Fibroblast of skin of left biceps (primary cell): ENCODE data around the gene DLG2.
"Not testable (repeated sequence)": the region's sequence is repeated elsewhere in the genome, so short reads cannot be mapped to it uniquely, and the experiment has no call there.

Experiments used
- DNase-seq, 2 experiments: peaks; one replicate each; pipeline ENCODE4 v3.0.0-alpha.2; 2013; ENCODE audit warnings: low read depth in 2 of 2

Gene DLG2

GRCh38 chr11:85318573-85318972 is 308.6 kb downstream of the DLG2 start:
- no peak for DNase-seq

GRCh38 chr11:85316967-85317366 is 310.2 kb downstream of the DLG2 start:
- no peak for DNase-seq

DNA sequence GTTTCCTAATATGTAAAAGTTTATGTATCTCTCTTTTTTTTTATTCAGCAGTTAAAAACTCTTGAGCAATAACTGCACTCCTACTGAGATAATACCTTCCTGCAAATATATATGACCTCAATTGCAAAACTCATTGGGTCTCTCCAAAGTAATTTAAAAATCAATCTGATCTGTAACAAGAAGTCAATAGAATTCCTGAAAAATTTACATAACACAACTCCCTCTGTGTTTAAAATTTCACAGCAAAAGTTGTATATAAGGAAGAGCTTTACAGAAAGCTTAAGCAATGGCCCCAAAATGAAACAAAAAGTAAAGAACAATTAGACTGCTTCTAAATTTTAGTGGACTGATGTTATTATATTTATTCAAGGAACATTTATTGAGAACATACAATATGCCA is 313.4 kb downstream of the DLG2 start:
- DNase-seq = no peak

GRCh38 chr11:85310479-85310878 is 316.7 kb downstream of the DLG2 start:
- no peak for DNase-seq

- DNase-seq = peak; percentile 32 to 36
Measured at GRCh38 chr11:85307366-85307765, 319.8 kb downstream of the DLG2 start.

DNA sequence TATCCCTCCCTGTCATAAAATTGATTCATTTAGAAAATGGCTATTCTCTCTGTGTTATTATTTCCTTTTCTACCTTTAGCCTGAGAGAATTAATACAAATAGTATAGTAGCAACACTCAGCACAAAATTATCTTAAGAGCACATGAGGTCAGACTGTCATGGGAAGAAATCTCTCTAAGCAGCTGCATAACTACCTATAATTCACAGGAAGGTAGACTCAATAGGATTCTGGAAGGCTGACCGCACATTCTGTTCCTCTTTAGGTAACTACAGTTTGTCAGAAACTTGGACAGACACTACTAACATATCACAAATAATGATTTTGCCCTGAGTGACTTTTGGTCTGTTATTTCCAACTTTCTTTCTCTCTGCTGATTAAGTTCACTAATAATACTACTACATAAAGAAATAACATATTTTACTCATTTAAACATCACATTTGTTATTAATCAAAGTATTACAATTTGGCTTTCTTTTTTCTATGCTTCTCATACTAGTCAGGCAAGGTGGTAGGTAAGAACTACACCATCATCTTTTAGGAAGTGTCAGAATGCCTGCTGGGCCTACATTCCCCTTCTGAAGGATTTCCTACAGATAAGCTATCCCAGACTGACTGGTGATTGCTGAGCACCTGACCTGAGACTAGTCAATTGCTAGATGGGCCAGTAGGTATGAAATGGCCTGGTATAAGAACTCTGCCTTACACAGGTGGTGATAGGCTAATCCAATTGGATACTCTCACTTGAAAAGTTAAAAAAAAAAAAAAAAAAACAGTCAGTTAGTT is 325.1 kb downstream of the DLG2 start:
- DNase-seq = no peak

DNA sequence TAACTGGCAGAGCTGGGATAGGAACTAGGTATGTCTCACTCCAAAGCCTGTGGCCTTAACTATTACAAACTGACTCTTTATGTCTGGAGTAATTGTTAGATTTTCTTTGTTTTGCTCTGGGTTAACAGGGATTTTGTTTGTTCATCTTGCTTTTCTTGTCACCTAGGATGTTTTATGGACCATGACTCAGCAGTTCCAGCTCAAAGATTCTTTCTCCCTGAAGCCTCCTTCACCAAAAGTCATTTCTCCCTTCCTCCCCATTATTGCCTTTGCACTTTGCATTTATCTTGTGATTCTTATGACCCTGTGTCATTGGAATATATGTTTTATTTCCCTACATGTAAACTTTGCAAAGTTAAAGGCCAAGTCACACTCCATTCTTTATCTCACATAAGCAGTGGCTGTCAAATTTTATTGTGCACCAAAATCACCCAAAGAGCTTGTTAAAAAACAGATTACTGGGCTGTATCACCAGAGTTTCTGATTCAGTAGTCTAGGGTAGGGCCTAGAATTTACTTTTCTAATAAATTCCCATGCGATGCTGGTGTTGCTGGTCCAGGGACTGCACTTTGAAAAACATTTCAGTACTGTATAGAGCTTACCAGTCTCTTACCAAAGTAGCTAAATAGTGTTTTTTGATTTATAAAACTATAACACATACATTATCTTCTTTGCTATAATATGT is 327.7 kb downstream of the DLG2 start:
- no peak for DNase-seq

DNA sequence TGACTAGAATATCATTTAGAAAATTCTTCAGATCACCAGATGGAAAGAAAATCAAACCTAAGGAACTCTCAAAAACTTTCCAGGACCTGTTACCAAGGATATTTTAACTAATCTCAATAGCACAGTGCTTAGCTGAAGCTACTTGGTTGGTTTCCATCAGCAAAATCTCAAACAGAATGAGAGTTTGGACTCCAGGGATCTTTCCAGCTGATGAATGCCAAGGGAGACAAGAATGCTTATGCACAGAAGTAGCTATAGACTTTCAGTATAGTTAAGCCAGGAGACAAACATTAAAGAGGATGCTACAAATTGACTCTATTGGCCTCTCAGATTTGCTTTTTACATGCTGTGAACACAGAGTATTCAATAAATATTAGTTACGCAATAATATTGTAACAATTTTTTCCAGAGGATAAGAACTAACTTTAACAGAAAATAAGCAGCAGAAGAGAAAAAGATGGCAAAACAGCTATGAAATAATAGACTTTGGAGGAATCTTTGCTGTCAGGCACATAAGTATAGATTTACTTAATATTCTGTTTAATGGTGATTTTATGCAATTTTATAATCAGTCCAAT is 331.4 kb downstream of the DLG2 start:
- no peak for DNase-seq

DNA sequence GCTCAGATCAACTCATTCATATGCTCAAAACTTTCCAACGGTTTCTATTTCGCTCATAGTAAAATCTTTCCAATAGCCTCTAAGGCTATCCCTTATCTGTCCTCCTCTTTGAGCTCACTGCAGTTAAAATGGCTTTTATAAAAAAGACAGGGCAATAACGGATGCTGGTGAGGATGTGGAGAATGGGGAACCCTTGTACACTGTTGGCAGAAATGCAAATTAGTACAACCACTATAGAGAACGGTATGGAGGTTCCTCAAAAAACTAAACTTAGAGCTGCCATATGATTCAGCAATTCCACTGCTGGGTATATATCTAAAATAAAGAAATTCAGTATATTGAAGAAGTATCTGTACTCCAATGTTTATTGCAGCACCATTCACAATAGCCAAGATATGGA is 345.6 kb downstream of the DLG2 start:
- DNase-seq = no peak

GRCh38 chr11:85279267-85279666 is 347.9 kb downstream of the DLG2 start:
- no peak for DNase-seq

GRCh38 chr11:85277693-85278092 is 349.5 kb downstream of the DLG2 start:
- DNase-seq = no peak

DNA sequence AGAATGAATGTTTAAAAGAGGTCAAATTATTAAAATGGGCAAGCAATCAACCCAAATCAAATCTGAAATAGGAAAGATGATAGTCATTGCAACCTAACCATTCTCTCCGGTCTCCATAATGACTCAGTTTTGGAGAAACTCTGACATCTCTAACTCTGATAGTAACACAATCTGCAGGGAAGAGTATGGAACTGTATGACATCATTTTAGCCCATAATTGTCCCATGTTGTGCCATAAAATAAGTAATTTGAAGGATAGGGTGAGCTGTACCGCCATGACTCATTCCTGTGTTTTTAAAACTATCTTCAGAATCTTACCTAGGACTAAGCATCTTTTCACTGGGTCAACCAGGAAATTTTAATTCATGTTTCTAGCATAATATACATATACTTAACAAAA is 350.8 kb downstream of the DLG2 start:
- no peak for DNase-seq

DNA sequence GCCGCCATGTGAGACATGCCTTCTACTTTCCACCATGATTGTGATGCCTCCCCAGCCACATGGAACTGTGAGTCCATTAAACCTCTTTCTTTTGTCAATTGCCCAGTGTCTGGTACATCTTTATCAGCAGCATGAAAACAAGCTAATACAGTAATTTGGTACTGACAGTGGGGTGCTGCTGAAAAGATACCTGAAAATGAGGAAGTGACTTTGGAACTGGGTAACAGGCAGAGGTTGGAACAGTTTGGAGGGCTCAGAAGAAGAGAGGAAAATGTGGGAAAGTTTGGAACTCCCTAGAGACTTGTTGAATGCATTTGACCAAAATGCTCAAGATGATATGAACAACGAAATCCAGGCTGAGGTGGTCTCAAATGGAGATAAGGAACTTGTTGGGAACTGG is 356.8 kb downstream of the DLG2 start:
- not testable (repeated sequence) for DNase-seq

- no peak for DNase-seq
Measured at GRCh38 chr11:85269109-85269508, 358.0 kb downstream of the DLG2 start.

GRCh38 chr11:85266646-85267045 is 360.5 kb downstream of the DLG2 start:
- no peak for DNase-seq

DNA sequence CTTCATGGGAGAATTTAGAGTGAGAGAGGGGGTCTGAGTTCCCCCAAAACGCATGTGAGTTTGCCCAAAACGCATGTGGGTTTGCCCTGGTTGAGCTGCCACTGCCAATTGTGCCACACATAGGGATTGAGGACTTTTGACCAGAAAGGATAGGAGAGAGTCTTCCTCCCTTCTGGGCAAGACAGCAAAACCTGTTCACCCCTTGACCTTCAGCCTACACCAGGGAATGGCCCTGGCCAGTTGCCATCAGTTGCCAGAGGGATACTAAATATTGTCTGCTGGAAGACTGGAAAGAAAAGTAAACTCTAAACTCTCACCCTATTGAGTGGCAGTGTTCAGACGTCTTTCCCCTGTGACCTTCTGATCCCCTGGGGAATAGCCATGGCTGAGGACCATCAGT is 363.8 kb downstream of the DLG2 start:
- DNase-seq = no peak

DNA sequence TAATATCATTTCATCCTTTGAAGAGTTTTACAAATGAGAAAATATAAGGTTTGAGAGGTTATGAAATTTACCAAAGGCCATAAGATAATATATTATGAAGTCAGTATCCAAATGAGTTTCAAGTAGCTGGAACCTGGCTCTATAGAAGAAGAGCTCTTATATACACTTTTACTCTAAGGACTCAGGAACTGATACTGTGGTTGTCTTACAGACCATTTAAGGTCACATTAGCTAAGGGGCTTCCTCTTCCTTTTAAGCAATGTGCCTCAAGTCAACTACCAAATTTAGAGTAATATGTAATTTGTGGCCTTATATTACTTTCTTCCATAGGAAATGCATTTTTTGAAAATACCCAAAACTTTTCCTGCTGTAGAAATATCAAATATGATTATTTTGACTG is 369.3 kb downstream of the DLG2 start:
- no peak for DNase-seq

GRCh38 chr11:85256433-85256832 is 370.7 kb downstream of the DLG2 start:
- no peak for DNase-seq

DNA sequence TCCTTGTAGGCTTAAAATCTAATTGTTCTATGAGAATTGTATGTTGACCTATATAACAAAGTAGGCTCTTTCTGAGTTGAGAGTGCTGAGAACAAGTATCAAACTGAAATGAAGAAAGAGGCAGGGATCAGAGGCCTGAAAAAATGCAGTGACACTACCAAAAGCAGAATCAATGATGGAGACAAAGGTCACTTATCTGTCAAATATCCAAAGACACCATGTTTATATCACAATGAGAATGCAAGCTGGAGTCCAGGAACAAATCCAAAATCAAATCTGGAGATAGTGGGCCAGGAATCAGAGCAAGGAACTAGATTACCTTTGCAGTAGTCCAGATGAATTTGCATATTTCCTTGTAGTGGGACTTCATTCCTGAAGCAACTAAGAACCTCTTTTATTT is 377.7 kb downstream of the DLG2 start:
- no peak for DNase-seq

DNA sequence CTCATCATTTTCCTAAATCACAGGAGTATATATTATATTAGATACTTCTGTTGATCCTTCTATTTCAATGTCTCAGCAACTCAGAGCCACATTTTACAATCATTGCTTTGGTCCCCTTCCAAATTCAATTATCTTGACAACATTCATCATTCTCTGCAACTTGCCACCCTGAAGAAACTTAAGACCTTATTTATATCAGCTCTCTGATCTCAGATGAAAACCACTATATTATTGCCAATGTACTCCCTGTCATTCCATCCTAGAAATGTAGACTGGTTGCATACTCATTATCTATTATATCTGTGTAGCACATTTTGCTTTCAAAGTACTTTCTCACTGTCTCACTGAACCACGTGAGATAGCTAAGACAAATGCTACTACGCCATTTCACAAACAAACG is 379.3 kb downstream of the DLG2 start:
- no peak for DNase-seq

DNA sequence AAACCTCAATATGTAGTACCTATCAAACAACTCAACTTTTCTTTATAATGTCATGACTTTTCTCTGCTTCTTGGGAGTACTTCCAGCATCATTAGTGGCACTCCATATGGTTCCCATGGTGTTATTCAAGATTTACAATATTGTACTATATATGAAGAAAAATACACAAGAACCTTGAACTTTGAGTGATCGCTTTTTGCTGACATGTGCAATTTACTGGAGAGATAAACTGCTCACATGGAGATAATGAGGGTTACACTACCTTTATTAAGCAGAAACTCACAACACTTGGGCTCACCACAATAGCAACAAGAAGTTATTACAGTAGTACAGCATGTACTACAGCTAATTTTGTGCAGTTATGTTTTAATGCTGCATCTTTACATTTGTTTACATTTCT is 388.2 kb downstream of the DLG2 start:
- no peak for DNase-seq

DNA sequence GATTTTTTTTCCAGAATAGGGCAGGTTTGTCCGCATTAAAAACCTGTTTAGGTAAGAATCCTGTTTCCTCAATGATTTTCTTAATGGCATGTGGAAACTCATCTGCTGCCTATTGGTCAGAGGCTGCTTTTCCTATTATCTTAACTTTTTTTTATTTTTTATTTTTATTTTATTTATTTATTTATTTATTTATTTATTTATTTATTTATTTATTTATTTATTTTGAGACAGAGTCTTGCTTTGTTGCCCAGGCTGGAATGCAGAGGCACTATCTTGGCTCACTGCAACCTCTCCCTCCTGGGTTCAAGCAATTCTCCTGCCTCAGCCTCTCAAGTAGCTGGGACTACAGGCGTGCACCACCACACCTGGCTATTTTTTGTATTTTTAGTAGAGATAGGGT is 389.1 kb downstream of the DLG2 start:
- DNase-seq = not testable (repeated sequence)

DNA sequence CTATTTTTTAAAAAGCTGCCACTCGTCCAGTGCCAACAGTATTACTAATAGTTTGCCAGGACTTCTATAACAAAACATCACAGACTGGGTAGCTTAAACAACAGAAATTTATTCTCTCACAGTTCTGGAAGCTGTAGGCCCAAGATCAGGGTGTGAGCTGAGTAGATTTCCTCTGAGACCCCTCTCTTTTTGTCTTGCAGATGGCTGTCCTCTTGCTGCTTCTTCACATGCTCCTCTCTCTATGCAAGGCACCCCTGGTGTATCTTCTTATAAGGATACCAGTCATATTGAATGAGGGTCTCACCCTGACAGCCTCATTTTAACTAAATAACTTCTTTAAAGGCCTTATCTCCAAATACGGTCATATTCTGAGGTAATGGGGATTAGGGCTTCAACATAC is 390.9 kb downstream of the DLG2 start:
- no peak for DNase-seq
